Astrocyte of the cerebellum (primary cell): ENCODE measurements around the gene TAS2R43.

Source experiments
- DNase-seq: peaks from one replicate; pipeline ENCODE4 v3.0.0-alpha.2; 2011; ENCODE audit warnings: low read depth
- H3K4me3 ChIP-seq: 2 replicates; pipeline ENCODE4 v1.5.1; 2011; ENCODE audit warnings: mild to moderate bottlenecking, low read depth, low read length, moderate library complexity
- in situ Hi-C: cut with HindIII; loops from 2 replicates; pipeline ENCODE4 v1.10.0; 2017; ENCODE audit warnings: low sequenced_read_pairs
- TF ChIP-seq, protein P1 (sequence below): IDR thresholded peaks from 2 replicates; pipeline ENCODE4 v1.5.1; 2012; ENCODE audit warnings: low read length, low read depth, moderate library complexity, mild to moderate bottlenecking; ENCODE audit errors: missing control alignments

Gene TAS2R43

DNA sequence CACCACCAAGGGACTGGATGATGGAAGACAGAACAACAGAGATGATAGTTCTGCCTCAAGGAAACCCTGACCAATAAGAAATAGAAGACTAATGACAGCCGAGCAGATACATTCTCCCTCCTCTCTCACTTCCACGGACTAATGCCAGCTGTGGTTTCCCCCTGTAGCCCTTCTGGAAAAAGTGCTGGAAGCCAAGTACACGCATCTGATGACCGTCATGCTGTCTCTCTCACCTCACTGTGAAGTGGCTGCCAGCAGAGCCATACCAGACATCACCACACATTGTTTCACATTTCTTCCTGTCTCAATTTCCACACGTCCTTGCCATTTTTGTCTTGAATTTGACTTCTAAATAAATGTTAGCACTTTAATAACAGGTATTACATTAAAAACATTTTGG is 2.9 kb downstream of the TAS2R43 start:
- TF ChIP-seq, protein P1, sequence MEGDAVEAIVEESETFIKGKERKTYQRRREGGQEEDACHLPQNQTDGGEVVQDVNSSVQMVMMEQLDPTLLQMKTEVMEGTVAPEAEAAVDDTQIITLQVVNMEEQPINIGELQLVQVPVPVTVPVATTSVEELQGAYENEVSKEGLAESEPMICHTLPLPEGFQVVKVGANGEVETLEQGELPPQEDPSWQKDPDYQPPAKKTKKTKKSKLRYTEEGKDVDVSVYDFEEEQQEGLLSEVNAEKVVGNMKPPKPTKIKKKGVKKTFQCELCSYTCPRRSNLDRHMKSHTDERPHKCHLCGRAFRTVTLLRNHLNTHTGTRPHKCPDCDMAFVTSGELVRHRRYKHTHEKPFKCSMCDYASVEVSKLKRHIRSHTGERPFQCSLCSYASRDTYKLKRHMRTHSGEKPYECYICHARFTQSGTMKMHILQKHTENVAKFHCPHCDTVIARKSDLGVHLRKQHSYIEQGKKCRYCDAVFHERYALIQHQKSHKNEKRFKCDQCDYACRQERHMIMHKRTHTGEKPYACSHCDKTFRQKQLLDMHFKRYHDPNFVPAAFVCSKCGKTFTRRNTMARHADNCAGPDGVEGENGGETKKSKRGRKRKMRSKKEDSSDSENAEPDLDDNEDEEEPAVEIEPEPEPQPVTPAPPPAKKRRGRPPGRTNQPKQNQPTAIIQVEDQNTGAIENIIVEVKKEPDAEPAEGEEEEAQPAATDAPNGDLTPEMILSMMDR, result no peak
- no peak overlapping the region for H3K4me3 ChIP-seq
- in situ Hi-C loops, result no loop called here
- no peak for DNase-seq

DNA sequence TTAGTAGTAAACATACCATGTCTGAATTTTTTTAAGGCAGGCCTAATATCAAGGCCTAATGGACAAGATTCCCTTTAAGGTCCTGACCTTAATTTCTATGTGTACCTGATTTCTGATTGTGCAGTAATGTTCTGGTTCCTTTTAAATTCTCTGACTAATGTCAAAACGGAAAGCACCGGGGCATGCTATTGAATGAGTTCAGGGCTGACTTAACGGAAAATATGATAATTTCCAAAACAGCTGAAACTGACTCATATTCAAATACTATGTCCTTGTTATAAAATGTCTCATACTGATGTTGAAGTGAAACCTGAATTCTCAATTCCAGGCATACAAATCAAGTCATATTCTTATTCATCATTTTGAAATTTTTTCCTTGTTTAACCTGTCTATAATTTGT is 6.7 kb downstream of the TAS2R43 start:
- TF ChIP-seq, protein P1, result no peak
- in situ Hi-C loops, result no loop called here
- no peak overlapping the region for H3K4me3 ChIP-seq
- no peak for DNase-seq

DNA sequence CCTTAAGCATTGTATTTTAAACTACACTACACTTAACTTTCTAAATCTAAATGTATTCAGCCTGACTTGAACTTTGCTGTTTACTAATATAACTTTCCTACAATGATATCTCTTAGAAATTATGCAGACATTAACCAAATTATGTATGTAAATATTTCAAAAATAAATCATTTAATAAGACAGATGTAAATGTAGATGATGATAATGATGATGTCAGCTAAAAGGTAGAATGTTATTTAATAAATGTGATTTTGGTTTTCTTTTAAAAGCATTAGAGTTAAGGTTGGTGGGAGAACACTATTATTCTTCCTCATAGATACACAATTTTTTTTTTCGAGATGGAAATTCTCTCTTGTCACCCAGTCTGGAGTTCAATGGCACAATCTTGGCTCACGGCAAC is 10.1 kb downstream of the TAS2R43 start:
- TF ChIP-seq, protein P1, result no peak
- no peak overlapping the region for H3K4me3 ChIP-seq
- DNase-seq, result no peak
- in situ Hi-C loops, result no loop called here

DNA sequence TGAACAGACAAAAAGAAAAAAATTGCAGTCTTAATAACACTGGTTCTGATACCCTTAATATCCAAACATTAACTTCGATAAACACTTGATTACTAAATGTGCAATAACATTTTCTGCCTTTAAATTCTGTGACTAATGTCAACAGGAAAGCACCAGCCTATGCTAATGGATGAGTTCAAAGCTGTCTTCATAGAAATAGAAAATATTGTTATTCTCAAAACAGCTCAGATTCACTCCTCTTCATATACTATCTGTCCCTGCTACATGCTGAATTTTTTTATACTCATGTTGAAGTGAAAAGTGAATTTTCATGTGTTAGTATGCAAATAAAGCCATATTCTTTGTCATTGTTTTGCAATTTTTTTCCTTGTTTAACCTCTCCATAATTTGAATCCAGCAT is 13.9 kb downstream of the TAS2R43 start:
- H3K4me3 ChIP-seq, result no peak overlapping the region
- in situ Hi-C loops, result no loop called here
- DNase-seq, result no peak
- TF ChIP-seq, protein P1, result no peak

DNA sequence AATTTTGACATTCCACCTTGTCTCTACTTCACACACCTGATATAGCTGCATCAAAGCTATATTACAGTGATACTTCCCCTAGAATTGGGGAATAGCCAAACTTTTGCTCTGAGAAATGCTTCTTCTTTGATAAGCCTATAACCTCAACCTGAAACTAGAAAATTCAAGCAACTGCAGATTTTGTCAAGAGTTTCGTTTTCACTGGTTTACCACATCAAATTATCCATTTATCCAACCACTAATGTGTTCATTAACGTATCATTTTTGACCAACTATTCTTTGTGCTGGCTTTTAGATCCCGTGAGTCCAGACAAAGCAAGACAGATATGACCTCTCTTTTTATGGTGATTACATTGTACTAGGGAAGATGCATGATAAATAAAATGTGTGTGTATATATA is 16.5 kb downstream of the TAS2R43 start:
- no peak overlapping the region for H3K4me3 ChIP-seq
- in situ Hi-C loops, result no loop called here
- DNase-seq, result no peak
- TF ChIP-seq, protein P1, result no peak

DNA sequence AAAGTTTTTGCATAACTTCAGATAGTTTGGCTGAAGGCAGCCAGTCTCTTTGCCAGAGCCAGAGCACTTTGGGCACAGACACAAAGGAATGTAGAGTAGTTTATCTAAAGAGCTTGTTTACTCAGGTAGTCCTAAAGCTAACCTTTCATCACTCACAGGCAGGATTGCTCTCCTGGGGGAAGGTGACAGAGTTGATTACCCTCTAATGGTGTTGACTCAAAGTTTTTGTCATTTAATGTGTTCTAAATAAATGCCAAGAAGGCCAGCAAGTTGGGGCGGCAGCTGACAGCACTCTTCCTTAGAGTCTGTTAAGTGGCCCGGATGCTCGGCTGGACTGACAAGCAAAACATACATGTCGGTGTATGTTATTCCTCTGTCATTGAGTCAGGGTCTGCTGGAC is 20.7 kb downstream of the TAS2R43 start:
- H3K4me3 ChIP-seq, result no peak overlapping the region
- in situ Hi-C loops, result no loop called here
- DNase-seq, result no peak
- TF ChIP-seq, protein P1, result no peak

DNA sequence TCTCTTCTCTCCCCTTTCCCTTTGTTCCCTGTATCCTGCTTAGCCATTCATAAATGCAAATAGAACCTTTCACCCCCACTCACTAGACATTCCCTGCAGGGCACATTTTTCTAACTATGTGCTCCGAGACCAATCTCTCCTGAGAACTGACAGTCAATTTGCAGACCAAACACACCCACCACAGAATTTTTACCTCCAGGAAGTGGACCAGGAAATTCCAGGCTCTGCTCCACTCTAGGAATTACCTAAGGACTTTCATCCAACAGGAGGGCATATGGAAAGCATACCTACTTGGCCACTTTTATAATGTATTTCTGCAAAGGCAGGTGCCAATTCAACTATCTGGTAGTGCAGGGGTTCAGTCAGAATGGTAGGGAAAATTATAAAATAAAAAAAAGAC is 21.1 kb downstream of the TAS2R43 start:
- DNase-seq, result no peak
- no peak overlapping the region for H3K4me3 ChIP-seq
- in situ Hi-C loops, result no loop called here
- TF ChIP-seq, protein P1, result no peak
